GM18505 (cell line): ENCODE measurements around the gene ANKRD24.
"Not testable (repeated sequence)": the region's sequence is repeated elsewhere in the genome, so short reads cannot be mapped to it uniquely, and the experiment has no call there.

Source experiments
- ATAC-seq: cut with Tn5 transposase; IDR thresholded peaks from one replicate; pipeline ENCODE4 v1.9.1; 2021; ENCODE audit not compliant: unreplicated experiment
- POLR2A ChIP-seq: IDR thresholded peaks from 4 replicates; pipeline ENCODE4 v1.6.1; 2011; ENCODE audit warnings: borderline replicate concordance; ENCODE audit not compliant: insufficient read depth, insufficient read length; ENCODE audit errors: extremely low read depth

The ANKRD24 gene

DNA sequence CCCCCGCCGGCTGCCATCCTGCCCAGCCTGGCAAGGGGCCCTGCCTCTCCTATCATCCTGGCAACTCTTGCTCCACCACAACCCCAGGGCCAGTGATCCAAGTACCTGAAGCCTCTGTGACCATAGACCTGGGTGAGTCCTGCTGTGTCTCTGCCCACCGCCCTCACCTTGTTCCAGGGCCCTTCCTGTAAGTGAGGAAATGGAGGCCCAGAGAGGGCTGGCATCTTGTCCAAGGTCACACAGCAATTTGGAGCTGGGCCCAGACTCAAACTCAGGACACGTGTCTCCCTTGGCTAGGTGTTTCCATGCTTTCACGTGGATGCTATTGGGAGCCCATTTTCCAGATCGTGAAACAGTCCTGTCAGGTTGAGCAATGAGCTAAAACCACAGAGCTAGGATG, 25.3 kb upstream of the ANKRD24 start:
- ATAC-seq: no peak
- TF ChIP-seq POLR2A: no peak

DNA sequence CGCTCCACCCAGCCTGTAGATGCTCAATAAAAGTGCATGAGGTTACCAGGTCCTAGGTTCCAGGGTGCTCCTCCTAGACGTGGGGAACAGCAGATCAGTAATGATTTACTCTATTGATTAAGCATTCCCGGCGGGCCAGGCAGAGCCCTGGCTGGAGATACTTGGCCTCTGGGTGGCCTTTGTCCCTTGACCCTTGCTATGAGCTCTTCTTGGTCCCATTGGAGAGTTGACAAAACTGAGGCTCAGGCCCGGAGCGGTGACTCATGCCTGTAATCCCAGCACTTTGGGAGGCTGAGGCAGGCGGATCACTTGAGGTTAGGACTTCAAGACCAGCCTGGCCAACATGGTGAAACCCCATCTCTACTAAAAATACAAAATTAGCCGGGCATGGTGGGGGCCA, 24.5 kb upstream of the ANKRD24 start:
- not testable (repeated sequence) for ATAC-seq

GRCh38 chr19:4161415-4162077, 20.9 kb upstream of the ANKRD24 start:
- TF ChIP-seq POLR2A: no peak
- no peak for ATAC-seq

- no peak for ATAC-seq
- TF ChIP-seq POLR2A: no peak
Observed at GRCh38 chr19:4164262-4164661, 18.2 kb upstream of the ANKRD24 start.

DNA sequence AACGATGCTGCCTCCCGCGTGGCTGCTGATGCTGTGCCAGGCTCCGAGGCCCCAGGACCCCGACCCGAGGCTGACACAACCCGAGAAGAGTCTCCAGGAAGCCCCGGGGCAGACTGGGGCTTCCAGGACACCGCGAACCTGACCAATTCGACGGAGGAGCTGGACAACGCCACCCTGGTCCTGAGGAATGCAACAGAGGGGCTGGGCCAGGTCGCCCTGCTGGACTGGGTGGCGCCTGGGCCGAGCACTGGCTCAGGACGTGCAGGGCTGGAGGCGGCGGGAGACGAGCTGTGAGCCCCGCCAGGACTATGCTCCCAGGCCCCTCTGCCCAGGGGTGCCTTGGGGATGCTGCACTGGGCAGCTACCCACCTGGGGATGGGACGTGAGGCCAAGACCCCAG, 10.8 kb upstream of the ANKRD24 start:
- TF ChIP-seq POLR2A: no peak
- no peak for ATAC-seq

DNA sequence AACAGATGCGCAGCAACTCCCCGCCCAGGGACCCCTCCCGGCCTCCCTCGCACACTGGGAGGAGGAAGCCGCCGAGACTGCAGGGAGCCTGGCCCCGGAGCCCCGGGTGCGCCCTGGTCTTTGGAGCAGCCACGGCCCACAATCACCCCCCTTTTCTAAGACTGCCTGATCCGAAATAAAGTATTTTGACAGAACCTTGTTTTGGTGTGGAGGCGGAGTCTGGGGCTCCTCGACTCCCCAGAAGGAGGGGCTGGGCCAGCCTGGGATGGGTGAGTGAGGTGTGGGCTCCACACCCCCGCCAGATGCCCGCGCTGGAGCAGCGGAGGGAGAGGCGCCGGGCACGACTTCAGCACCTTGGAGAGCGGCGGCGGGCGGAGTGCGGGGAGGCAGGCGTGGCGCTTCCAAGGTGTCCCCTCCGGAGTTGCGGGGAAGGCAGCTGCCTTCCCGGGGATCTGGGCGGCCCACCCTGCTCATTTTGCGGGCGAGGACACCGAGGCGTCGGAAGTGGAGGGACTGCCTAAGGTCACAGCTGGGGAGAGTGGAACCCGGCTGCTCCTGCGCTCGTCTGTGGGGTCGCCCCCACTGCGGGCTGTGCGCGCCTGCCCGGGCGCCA, 9.5 kb upstream of the ANKRD24 start:
- no peak for ATAC-seq
- TF ChIP-seq POLR2A: no peak

DNA sequence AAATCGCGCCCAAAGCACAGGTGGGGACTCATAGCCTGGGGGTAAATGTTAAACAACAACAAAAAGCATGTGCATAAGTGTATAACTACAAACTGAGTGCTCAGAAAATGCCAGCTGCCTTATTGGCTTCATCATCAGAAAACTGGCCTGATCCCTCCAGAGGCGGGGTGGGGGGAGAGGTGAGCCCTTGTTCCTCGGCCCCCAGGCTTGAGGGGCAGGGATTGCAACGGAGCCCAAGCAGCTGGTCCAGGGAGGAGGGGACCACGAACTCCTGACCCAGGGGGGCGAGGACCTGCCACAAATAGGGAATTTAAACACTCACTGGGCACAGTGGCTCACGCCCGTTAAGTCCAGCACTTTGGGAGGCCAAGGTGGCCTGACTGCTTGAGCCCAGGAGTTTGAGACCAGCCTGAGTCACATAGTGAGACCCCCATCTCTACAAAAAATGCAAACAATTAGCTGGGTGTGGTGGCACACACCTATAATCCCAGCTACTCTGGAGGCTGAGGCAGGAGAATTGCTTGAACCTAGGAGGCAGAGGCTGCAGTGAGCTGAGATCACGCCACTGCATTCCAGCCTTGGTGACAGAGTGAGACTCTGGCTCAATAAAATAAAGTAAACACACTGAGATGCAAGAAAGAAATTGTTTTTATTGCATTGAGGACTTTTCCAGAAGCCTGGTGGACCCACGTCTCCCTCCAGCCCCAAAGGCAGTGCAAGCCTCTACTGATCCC, 8.8 kb upstream of the ANKRD24 start:
- no peak for ATAC-seq
- TF ChIP-seq POLR2A: no peak

GRCh38 chr19:4174213-4174894, 8.1 kb upstream of the ANKRD24 start:
- no peak for TF ChIP-seq POLR2A
- no peak for ATAC-seq

GRCh38 chr19:4174895-4175668, 7.4 kb upstream of the ANKRD24 start:
- ATAC-seq: no peak
- TF ChIP-seq POLR2A: no peak

- TF ChIP-seq POLR2A: no peak
- ATAC-seq: no peak
Observed at GRCh38 chr19:4175669-4175931, 6.9 kb upstream of the ANKRD24 start.

DNA sequence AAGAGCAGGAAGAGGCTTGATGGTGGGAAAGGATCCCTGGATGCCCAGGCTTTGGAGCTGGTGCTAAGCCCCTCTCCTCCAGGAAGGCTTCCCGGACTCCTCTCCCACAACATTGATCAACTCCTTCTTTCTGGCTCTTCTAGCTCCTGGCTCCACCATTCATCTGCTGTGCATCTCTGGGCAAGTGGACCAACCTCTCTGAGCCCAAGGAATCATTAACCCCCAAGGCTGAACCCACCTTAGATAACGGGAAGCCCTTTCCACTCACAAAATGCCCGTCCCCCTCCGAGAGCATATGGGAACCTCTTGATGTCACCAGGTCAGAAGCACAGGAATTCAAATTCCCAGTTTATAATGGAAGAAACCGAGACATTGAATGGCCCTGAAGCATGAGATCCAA, 5.3 kb upstream of the ANKRD24 start:
- no peak for TF ChIP-seq POLR2A
- ATAC-seq: no peak

- no peak for TF ChIP-seq POLR2A
- ATAC-seq: no peak
Observed at GRCh38 chr19:4178990-4179389, 3.5 kb upstream of the ANKRD24 start.

GRCh38 chr19:4181053-4181508, 1.4 kb upstream of the ANKRD24 start:
- TF ChIP-seq POLR2A: no peak
- no peak for ATAC-seq
